GM12872 (cell line): ENCODE results near the gene GPR107.

ENCODE experiments used
- TF ChIP-seq, protein P1 (sequence below): IDR thresholded peaks from 3 replicates; pipeline ENCODE4 v1.5.1; 2011; ENCODE audit warnings: low read depth, mild to moderate bottlenecking, low read length, moderate library complexity; ENCODE audit not compliant: insufficient read depth

The GPR107 gene

DNA sequence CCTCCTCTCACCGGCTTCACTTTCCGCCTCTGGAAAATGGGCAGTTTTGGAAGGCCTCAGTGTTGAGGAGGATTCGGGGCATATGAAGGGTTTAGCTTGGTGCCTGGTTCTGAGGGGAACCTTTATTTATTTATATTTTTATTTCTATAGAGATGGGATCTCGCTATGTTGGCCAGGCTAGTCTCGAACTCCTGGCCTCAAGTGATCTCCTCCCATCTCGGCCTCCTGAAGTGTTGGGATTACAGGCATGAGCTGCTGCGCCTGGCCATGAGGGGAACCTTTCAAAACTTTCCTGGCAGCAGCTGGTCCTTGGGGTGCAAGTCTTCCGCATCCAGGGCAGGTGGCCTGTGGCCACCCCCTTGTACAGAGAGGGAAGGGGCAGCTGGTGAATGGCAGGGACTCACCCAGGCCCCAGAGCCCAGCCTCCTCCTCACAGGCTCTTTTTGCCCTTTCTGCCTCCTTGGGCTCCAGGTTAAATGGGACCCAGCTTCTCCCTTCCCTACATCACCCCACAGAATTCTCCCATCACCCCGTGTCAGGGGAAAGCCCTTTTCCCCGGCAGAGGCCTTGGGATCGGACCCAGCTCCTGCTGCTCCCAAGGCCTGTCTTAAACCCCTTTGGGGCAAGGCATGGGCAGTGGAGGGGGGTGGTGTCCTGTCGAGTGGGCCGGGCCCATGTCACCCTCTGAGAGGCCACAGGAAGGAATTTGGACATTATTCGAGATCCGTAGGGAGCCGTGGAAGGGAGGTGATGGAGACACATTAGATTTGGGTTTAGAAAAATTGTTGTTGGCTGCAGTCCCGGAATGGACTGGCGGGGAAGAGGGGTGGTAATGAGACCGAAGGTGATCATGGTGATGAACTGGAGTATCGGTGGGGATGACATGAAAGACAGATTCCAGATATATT is 124.4 kb downstream of the GPR107 start:
- TF ChIP-seq, protein P1, sequence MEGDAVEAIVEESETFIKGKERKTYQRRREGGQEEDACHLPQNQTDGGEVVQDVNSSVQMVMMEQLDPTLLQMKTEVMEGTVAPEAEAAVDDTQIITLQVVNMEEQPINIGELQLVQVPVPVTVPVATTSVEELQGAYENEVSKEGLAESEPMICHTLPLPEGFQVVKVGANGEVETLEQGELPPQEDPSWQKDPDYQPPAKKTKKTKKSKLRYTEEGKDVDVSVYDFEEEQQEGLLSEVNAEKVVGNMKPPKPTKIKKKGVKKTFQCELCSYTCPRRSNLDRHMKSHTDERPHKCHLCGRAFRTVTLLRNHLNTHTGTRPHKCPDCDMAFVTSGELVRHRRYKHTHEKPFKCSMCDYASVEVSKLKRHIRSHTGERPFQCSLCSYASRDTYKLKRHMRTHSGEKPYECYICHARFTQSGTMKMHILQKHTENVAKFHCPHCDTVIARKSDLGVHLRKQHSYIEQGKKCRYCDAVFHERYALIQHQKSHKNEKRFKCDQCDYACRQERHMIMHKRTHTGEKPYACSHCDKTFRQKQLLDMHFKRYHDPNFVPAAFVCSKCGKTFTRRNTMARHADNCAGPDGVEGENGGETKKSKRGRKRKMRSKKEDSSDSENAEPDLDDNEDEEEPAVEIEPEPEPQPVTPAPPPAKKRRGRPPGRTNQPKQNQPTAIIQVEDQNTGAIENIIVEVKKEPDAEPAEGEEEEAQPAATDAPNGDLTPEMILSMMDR = no peak

- TF ChIP-seq, protein P1 = no peak
Measured at GRCh38 chr9:130179331-130179907, 125.7 kb downstream of the GPR107 start.

DNA sequence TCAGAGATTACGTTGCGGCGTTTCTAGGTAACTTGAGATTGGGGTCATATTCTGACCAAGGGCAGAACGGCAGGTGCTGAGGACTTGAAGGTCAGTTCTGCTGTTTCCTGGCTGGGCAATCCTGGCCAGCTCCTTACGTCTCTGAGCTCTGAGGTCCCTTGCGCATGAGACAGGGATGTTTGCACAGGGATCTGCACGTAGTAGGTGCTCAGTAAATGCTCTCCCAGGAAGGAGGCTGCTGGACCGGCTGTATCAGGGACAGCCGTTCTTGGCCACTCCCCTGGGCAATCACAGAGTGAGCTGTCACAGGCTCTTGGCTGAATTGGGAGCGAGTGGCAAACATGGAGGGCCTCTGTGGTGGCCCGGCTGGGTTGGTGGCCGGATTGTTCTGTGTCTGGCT is 126.8 kb downstream of the GPR107 start:
- TF ChIP-seq, protein P1 = no peak

- TF ChIP-seq, protein P1 = no peak
Measured at GRCh38 chr9:130181678-130182380, 128.1 kb downstream of the GPR107 start.

- TF ChIP-seq, protein P1 = no peak
Measured at GRCh38 chr9:130182381-130182909, 128.7 kb downstream of the GPR107 start.

GRCh38 chr9:130183133-130183762 is 129.5 kb downstream of the GPR107 start:
- TF ChIP-seq, protein P1 = no peak
